HEK293 (cell line): ENCODE results near the gene IGF1R.

Source experiments
- CTCF ChIA-PET: fragments of 350-600 bp; formaldehyde crosslinking; extraction: SDS; loops from one replicate; lab custom pipeline; 2021; ENCODE audit warnings: antibody characterized with exemption; lab: Yijun Ruan, JAX
- POLR2A ChIA-PET: fragments of 300-600 bp; formaldehyde crosslinking; extraction: SDS; loops from one replicate; lab custom pipeline; 2020; ENCODE audit warnings: antibody characterized with exemption, inconsistent platforms; lab: Yijun Ruan, JAX
- H3K27ac ChIP-seq: fragments of 200-500 bp; sonication (Bioruptor generic); 2 replicates; pipeline ENCODE4 v1.5.1; 2014; ENCODE audit warnings: low read depth, low read length, control low read depth, inconsistent platforms; ENCODE audit errors: extremely low read depth
- H3K36me3 ChIP-seq, 2 experiments: fragments of 200-500 bp in 1 of 2; sonication (Bioruptor generic) in 1 of 2; 1 replicate in 1 of 2; 2 replicates in 1 of 2; pipeline ENCODE4 v1.5.1; 2014 to 2017; ENCODE audit warnings: inconsistent platforms in 2 of 2, low read length in 2 of 2; ENCODE audit not compliant: control insufficient read depth in 2 of 2, insufficient read depth in 1 of 2
- H3K4me1 ChIP-seq: fragments of 200-500 bp; sonication (Bioruptor generic); 2 replicates; pipeline ENCODE4 v1.5.1; 2014; ENCODE audit warnings: mild to moderate bottlenecking, low read length, inconsistent platforms; ENCODE audit not compliant: control insufficient read depth, insufficient read depth
- H3K4me3 ChIP-seq: 2 replicates; pipeline ENCODE4 v1.5.1; 2011; ENCODE audit warnings: low read depth, mild to moderate bottlenecking, control low read depth, low read length, moderate library complexity
- H3K9me3 ChIP-seq: fragments of 200-500 bp; sonication (Bioruptor generic); 2 replicates; pipeline ENCODE4 v1.5.1; 2014; ENCODE audit warnings: low read depth, low read length, inconsistent platforms; ENCODE audit not compliant: control insufficient read depth, insufficient read depth
- HIC1 ChIP-seq: fragments of 450-650 bp; formaldehyde crosslinking; IDR thresholded peaks from 2 replicates; pipeline ENCODE4 v1.5.1; 2016; ENCODE audit warnings: missing biosample characterization, missing genetic modification characterization
- HOXA7 ChIP-seq: sonication (generic); formaldehyde crosslinking; IDR thresholded peaks from 2 replicates; pipeline ENCODE4 v1.8.1; 2022; ENCODE audit warnings: missing genetic modification reagents, borderline replicate concordance
- OVOL3 ChIP-seq: fragments of 450-650 bp; formaldehyde crosslinking; IDR thresholded peaks from 2 replicates; pipeline ENCODE4 v1.5.1; 2016; ENCODE audit warnings: missing biosample characterization, missing genetic modification characterization
- PRDM2 ChIP-seq: fragments of 450-650 bp; formaldehyde crosslinking; IDR thresholded peaks from 2 replicates; pipeline ENCODE4 v1.5.1; 2016; ENCODE audit warnings: missing biosample characterization, missing genetic modification characterization, borderline replicate concordance
- SP3 ChIP-seq: fragments of 450-650 bp; formaldehyde crosslinking; IDR thresholded peaks from 2 replicates; pipeline ENCODE4 v1.5.1; 2016; ENCODE audit warnings: missing biosample characterization, missing genetic modification characterization
- TRIM28 ChIP-seq: IDR thresholded peaks from 2 replicates; pipeline ENCODE4 v1.6.1; 2011; ENCODE audit warnings: low read length, control low read depth, borderline replicate concordance
- WT1 ChIP-seq: fragments of 450-650 bp; formaldehyde crosslinking; IDR thresholded peaks from 2 replicates; pipeline ENCODE4 v1.5.1; 2016; ENCODE audit warnings: missing biosample characterization, missing genetic modification characterization
- YY2 ChIP-seq: fragments of 450-650 bp; formaldehyde crosslinking; IDR thresholded peaks from 2 replicates; pipeline ENCODE4 v1.5.1; 2016; ENCODE audit warnings: missing biosample characterization, missing genetic modification characterization
- ZBTB26 ChIP-seq: fragments of 450-650 bp; formaldehyde crosslinking; optimal IDR thresholded peaks from 2 replicates; pipeline ENCODE3; 2016; ENCODE audit warnings: missing biosample characterization, mild to moderate bottlenecking, missing genetic modification characterization
- ZBTB49 ChIP-seq: fragments of 450-650 bp; formaldehyde crosslinking; IDR thresholded peaks from 2 replicates; pipeline ENCODE4 v1.5.1; 2016; ENCODE audit warnings: missing biosample characterization, missing genetic modification characterization, low read depth
- ZNF148 ChIP-seq: fragments of 450-650 bp; formaldehyde crosslinking; IDR thresholded peaks from 2 replicates; pipeline ENCODE4 v1.5.0; 2017; ENCODE audit warnings: missing biosample characterization, missing genetic modification characterization, borderline replicate concordance
- ZNF157 ChIP-seq: fragments of 450-650 bp; formaldehyde crosslinking; IDR thresholded peaks from 2 replicates; pipeline ENCODE4 v1.5.1; 2016; ENCODE audit warnings: missing biosample characterization, missing genetic modification characterization
- ZNF2 ChIP-seq: fragments of 450-650 bp; formaldehyde crosslinking; IDR thresholded peaks from 2 replicates; pipeline ENCODE4 v1.5.1; 2016; ENCODE audit warnings: missing biosample characterization, missing genetic modification characterization
- ZNF423 ChIP-seq: fragments of 450-650 bp; formaldehyde crosslinking; IDR thresholded peaks from 2 replicates; pipeline ENCODE4 v1.5.1; 2016; ENCODE audit warnings: missing biosample characterization, missing genetic modification characterization
- ZNF433 ChIP-seq: fragments of 450-650 bp; formaldehyde crosslinking; IDR thresholded peaks from 2 replicates; pipeline ENCODE4 v1.5.1; 2016; ENCODE audit warnings: missing biosample characterization, missing genetic modification characterization, low read depth
- ZNF555 ChIP-seq: fragments of 450-650 bp; formaldehyde crosslinking; conservative IDR thresholded peaks from 2 replicates; pipeline ENCODE4 v1.5.1; 2017; ENCODE audit warnings: missing biosample characterization, mild to moderate bottlenecking, missing genetic modification characterization, inconsistent platforms
- ZNF580 ChIP-seq: fragments of 450-650 bp; formaldehyde crosslinking; IDR thresholded peaks from 2 replicates; pipeline ENCODE4 v1.5.1; 2016; ENCODE audit warnings: missing biosample characterization, missing genetic modification characterization
- ZNF777 ChIP-seq: fragments of 450-650 bp; formaldehyde crosslinking; IDR thresholded peaks from 2 replicates; pipeline ENCODE4 v1.5.1; 2017; ENCODE audit warnings: missing biosample characterization, missing genetic modification characterization, borderline replicate concordance
- ZSCAN30 ChIP-seq: fragments of 450-650 bp; IDR thresholded peaks from 2 replicates; pipeline ENCODE4 v1.5.1; 2018; ENCODE audit warnings: missing biosample characterization, mild to moderate bottlenecking, missing genetic modification characterization, moderate library complexity

IGF1R gene

GRCh38 chr15:98724048-98724447 is 75.7 kb downstream of the IGF1R start:
- no peak overlapping the region for H3K27ac ChIP-seq
- H3K36me3 ChIP-seq: no peaks in the 10 kb centered on the region
- TF ChIP-seq ZNF157 (no peak), TRIM28 (no peak), ZNF2 (tag by site-specific recombination) (no peak), ZNF148 (tag by site-specific recombination) (no peak), OVOL3 (tag by site-specific recombination) (no peak), ZNF423 (tag by site-specific recombination) (no peak), HOXA7 (CRISPR knock-in tag) (no peak), ZNF777 (no peak), ZSCAN30 (tag by site-specific recombination) (no peak), ZBTB49 (tag by site-specific recombination) (no peak), ZNF555 (tag by site-specific recombination) (no peak), ZBTB26 (no peak), ZNF433 (tag by site-specific recombination) (no peak), PRDM2 (tag by site-specific recombination) (no peak), SP3 (tag by site-specific recombination) (no peak), WT1 (tag by site-specific recombination) (no peak), ZNF580 (tag by site-specific recombination) (no peak), HIC1 (tag by site-specific recombination) (no peak), YY2 (no peak)
- TF ChIP-seq, all 188 proteins: peak for 0
- CTCF ChIA-PET: interaction anchor here (0.8 to 0.9 kb wide), 2 partner anchors 19 to 55 kb away, joined by 3 read pairs; no protein-coding TSS in a partner anchor
- Histone ChIP-seq H3K4me3 (no peak overlapping the region), H3K4me1 (peaks cover 20% of the 10 kb centered on the region), H3K9me3 (no peaks in the 10 kb centered on the region)
- POLR2A ChIA-PET: no interaction called here
